LNCaP clone FGC (cell line): Measurements from ENCODE around the gene EFNA5.

ENCODE experiments used
- DNase-seq: peaks from one replicate; pipeline ENCODE4 v3.0.0-alpha.2; 2011; ENCODE audit warnings: low read depth
- H3K4me3 ChIP-seq: 2 replicates; pipeline ENCODE4 v1.5.1; 2011; ENCODE audit warnings: mild to moderate bottlenecking, low read depth, low read length, control low read depth
- TF ChIP-seq, protein P1 (sequence below): IDR thresholded peaks from 2 replicates; pipeline ENCODE4 v1.5.1; 2012; ENCODE audit warnings: mild to moderate bottlenecking; ENCODE audit not compliant: control insufficient read depth, insufficient read depth; ENCODE audit errors: extremely low read depth

Gene EFNA5

DNA sequence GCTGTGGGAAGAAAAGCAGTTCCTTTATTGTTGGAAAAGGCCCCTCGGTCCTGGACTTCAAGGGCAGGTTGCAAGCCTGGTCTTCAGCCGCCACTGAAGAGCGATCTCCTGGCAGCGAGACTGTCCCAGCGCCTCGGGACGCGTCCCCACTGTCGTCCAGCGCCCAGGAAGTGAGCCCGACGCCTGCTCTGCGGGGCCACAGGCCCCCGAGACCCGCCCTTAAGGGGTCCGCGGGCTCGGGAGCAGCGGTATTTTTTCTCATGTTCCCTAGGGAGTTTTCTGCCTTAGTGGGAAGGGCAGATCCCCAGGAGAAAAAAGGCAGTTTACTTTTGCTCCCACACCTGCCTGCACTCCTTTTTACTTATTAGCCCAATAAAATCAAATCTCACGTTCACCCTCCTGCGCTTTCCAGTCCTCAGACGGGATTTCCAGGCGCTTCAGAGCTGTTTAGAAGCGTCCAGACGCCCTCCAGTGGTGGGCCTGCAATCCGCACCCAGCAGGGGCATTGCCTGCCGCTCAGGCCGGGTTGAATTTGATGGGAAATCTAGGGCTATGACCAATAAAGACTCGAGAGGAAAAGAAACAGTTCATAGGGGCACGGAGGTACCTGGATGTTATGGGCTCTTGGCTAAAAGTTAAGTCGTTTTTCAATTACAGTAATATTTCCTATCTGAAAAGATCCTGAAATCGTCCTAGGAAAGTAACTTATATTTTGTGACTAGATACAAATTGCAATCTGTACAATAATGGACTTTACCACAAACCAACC lies 2.8 kb upstream of the EFNA5 start:
- TF ChIP-seq, protein P1, sequence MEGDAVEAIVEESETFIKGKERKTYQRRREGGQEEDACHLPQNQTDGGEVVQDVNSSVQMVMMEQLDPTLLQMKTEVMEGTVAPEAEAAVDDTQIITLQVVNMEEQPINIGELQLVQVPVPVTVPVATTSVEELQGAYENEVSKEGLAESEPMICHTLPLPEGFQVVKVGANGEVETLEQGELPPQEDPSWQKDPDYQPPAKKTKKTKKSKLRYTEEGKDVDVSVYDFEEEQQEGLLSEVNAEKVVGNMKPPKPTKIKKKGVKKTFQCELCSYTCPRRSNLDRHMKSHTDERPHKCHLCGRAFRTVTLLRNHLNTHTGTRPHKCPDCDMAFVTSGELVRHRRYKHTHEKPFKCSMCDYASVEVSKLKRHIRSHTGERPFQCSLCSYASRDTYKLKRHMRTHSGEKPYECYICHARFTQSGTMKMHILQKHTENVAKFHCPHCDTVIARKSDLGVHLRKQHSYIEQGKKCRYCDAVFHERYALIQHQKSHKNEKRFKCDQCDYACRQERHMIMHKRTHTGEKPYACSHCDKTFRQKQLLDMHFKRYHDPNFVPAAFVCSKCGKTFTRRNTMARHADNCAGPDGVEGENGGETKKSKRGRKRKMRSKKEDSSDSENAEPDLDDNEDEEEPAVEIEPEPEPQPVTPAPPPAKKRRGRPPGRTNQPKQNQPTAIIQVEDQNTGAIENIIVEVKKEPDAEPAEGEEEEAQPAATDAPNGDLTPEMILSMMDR, result peak; percentile 93
- peak; percentile 90 for DNase-seq

DNA sequence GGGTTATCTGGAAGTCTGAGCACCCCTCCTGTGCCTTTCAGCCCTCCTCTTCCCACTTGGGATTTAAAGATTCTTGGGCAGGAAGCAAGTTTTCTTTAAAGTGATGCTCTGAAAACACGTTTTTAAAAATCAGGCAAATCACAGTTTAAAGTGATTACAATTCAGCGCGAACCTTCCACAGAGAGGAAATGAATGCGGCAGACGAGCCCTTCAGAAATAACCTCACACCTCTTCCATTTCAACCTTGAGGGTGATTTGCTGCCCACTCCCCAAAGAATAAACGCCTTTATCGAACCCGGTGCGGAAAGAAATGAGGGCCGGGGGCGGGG lies 2.3 kb upstream of the EFNA5 start:
- TF ChIP-seq, protein P1, result no peak
- DNase-seq, result no peak
- peak overlapping the region; percentile 87 for H3K4me3 ChIP-seq

More for the DNA sequence above, 2.8 kb upstream of the EFNA5 start:
- peak overlapping the region; percentile 87 for H3K4me3 ChIP-seq

DNA sequence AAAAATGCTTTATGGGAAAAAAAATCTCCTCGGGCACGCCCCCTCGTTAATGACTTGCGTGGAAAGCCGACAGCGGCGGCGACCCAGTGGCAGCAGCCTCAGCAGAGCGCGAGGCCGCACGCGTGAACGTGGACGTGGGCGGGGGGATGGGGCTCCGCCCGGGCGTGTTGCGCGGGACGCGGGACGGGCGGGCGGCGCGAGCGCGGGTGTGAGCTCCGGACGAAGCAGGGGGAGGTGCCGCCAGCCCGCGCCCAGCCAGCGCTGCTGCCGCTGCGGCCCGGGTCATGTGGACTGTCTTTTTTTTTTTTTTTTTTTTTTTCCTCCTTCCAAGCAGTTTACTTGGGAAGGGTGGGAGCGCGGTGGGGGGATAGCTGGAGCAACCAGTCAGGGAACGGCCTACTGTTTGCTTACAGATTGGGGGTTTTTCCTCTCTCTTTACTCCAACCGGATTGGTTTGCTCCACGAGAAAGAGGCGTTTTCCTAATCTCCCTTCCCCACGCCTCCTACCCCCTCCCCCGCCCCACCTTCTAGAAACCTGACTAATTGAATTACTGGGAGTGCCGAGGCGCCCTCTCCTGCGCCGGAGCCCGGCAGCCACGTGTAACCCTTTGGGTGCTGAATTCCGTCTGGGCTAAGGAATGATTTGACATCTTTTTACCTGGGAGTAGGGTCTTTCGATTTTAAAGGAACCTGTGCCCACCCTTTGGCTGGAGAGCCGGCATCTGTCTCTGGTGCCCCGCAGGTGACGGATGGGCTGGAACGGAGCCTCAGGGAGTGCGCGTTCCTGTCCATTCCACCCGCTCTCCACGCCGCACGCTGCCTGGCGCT lies 1.7 kb upstream of the EFNA5 start:
- TF ChIP-seq, protein P1, result peak; percentile 24; the same call in 1 of the 2 replicates
- peak overlapping the region; percentile 87 for H3K4me3 ChIP-seq
- DNase-seq, result peak; percentile 99

DNA sequence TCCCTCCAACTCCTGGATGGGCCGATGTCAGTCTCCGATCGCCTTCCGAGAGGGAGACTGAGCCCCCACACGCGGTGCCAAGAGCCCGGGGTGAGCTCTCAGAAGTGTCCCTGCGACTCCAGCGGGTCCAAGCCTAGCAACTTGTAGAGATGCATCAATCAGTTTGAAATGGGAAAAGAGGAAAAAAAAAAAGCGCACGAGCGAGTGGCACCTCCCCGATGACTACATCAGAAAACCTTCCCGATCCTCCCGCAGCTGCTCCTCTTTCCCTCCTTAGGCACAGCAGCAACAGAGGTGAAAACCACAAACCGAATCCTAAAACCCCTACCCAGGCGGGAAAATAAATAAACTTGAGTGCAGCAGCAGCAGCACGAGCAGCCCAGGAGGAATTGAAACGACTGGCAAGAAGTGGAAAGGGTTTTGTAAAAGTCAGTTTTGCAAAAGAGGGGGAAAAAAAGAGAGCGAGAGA lies 1.0 kb upstream of the EFNA5 start:
- TF ChIP-seq, protein P1, result no peak
- peak overlapping the region; percentile 87 for H3K4me3 ChIP-seq
- peak; percentile 51 for DNase-seq

DNA sequence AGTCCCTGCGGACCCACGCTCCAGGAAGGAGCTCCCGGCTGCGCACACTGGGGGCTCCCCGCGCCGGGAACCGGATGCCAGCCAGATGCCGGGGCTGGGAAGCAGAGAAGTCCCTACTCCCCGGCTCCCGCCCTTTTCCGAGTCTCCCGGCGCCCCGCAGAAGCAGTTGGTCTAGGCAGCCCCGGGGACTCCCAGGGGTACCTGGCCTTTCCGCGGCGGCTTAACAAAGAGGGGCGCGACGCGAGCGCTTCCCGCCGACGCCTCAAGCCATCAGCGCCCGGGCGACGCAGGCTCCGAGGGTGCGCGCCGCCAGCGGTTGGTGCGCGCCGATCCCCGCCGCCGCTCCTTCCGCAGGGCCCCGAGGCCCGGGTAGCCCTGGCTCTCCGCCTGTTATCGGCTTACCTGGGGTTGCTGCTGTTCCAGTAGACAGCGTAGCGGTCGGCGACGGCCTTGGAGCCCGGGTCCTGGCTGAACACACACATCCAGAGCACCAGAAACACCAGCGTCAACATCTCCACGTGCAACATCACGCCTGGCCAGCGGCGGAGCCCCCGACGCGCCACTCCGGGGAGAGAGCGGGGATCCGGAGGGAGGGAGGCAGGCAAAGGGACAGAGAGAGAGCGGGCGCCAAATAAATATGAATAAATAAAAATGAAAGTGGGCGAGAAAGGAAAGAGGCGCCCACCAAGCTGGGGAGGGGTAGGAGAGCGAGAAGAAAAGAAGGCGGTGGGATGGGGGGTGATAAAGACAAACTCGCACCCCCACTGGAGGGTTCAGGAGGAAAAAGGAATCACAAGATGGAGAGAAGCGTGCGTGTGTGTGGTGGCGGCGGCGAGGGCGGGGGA lies 428 bp downstream of the EFNA5 start:
- no peak for DNase-seq
- peak overlapping the region; percentile 87 for H3K4me3 ChIP-seq
- TF ChIP-seq, protein P1, result no peak
